NCI-H345 (cell line): Measurements from ENCODE around the gene ETNK2.
A peak's percentile ranks its signal among the peaks of the same experiment; 100 is the strongest.

Source experiments
- DNase-seq: peaks from one replicate; lab custom pipeline; 2025; lab: John Stamatoyannopoulos, UW

Gene ETNK2, protein sequence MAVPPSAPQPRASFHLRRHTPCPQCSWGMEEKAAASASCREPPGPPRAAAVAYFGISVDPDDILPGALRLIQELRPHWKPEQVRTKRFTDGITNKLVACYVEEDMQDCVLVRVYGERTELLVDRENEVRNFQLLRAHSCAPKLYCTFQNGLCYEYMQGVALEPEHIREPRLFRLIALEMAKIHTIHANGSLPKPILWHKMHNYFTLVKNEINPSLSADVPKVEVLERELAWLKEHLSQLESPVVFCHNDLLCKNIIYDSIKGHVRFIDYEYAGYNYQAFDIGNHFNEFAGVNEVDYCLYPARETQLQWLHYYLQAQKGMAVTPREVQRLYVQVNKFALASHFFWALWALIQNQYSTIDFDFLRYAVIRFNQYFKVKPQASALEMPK

DNA sequence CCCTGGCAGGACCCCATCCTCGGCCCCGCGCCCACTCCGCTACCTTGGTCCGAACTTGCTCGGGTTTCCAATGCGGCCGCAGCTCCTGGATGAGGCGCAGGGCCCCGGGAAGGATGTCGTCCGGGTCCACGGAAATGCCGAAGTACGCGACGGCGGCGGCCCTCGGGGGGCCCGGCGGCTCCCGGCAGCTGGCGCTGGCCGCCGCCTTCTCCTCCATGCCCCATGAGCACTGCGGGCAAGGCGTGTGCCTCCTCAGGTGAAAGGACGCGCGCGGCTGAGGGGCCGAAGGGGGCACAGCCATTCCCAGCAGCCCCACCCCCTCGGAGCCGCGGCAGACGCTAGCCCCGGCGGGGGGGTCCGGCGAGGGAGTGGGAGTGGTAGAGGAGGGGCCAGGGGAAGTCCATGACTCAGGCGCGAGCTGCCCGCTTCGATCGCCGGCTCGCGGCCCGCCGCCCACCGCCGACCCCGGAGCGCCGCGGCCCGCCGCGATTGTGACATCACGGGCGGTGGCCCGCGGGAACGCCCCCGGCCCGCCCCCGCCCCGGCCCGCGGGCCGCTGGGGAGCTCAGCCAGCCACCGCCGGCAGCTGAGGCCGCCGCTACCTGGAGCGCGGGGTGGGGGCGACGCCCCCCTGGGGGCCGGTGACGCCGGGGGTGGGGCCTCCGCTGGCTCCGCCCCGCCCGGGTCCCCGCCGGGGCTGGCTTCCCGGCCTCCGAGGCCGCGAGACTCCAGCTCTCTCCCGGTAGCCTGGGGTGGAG is at the start of gene ETNK2:
Gene ETNK2 (minus strand): TSS at position 493 of the 758 bp plus-strand sequence. CDS start 192 bp downstream, at position 301.
- peak; percentile 75 for DNase-seq

DNA sequence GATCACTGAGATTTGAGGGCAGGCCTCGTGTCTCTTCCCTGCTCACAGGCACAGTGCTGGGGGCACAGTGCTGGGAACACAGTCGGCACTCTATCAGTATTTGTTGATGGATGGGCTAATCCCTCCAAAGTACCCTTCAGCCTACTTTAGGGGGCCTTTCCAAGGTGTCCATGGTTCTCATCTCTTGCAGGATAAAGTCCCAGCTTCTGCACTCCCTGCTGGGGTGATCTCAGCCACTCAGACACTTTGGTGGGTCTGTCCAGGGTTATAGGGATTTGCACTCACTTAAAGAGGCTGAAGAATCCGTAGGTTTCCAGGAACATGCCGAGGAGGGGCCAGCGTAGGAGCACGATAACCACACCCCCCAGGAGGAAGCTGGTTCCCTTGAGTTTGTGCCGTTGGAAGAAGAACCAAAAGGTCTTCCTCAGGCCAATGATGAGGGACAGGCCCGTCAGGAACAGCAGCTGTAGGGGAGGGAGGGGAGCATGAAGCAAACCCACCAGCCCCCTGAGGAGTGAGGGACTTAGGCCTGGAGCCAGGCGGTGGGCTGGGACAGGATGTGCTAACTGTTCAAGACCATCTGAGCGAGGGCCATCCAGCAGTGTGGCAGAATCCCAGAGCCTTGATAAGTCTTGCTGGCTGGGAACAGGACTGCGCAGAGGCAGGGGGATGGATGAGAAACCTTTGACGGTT is 49.6 kb upstream of the ETNK2 start:
- DNase-seq, result no peak

DNA sequence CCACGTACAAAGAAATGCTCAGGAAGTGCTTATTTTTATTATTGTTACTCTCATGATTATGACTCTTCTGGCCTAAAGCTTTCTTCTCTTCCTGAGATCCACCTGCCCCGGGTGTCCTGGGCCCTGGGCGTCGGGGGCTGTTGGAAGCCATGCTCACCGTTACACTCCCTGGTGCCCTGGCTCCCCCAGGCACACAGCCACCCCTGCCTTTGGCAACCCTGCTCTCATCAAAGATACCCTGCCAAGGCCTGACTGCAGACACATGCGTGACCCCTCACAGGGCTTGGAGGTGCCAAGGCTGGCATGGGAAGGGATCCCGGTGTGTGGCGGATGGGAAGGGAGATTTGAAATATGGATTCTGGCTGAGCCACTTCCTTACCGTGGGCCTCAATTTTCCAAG is 47.7 kb upstream of the ETNK2 start:
- no peak for DNase-seq

DNA sequence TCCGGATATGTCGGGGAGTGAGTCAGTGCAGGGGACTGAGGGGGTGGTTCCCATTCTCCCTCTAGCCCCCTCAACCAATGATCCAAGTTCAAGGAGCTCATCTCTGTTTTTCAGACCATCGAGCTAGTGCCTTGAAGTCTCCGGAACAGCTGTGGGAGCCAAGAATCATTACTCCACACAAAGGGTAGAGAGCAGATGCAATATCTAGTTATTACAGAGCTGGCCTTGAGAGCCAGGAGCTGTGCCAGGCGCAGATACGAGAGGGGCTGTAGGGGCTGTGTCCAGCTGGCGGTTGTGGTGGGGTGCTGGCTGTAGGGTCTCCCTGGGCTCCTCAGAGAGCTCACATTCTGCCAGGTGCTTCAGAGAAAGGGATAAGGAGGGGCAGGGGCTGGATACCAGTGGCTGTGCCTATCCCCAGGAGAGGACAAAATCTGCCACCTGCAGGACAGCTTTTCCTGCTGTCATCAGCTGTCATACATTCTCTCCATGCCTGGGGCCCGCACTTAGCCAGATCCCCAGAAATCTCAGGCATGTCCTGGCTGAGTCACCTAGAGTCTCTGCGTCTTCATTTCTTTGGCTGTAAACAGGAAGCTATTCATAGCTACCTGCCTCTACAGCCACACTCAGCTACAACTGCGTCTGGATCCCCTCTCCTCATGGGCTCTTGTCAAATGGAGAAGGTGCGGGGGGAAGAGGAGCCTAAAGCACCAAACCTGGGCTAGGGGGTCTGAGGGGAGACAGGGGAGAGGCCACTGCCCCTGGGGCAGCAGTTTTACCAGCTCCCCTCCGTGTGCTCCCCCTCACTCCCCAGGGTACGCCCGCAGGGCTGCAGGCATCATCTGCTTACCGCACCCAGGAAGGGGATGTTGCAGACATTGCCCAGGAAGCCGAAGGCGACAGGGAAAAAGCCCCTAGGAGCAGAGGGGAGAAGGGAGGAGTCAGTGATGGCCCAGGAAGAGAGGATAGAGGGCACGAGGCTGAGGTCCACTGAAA is 46.8 kb upstream of the ETNK2 start:
- DNase-seq, result no peak

DNA sequence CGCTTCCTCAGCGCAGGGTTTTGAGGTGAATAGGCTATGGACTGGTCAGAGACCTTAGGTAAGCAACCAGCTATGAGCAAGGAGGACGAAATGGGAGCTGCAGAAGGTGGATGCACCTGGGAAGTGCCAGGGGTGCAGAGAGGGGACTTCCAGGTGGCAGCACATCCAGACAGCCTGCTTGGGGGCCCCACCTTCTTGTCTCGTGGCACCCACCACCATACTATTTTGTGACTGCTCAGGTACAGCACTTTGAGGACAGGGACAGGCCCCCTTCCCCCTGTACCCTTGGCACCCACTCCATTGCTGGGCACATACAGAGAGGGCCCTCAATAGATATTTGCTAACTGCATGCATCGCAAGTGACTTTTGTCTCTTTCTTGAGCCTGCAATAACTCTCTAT is 45.2 kb upstream of the ETNK2 start:
- no peak for DNase-seq

DNA sequence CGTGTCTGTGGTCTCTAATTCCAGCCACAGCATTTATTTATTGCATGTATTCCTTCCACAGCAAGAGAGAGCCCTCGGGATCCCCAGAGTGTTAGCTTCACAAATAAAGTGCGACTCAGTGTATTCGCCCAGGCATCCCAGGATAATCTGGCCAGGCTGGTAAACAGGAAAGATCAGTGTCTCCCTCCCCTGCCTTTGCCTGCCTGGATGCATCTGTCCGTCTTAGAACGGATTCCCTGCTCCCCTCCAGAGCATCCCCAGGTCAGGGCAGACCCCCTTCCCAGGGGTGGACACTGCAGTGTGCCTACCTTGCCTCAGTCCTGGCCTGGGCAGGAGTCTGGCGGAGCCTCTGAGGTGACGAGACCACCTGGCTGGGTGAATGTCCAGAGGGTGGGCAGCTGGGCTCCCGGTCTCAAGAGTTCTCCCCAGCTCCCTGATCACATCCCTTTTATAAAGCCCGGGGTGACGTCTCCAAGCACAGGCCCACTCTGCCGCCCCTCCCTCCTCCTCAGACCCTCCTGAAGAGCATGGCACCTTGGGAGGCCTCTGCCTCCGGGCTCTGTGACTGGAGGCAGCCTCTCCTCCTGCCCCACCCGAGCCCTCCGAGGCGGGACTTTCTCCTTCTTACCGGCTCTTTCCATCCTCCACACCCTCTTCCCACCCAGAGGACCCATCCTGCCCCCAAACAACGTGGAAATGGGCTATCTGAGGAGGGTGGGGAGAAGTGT is 44.4 kb upstream of the ETNK2 start, which contains the start of gene KISS1:
Gene KISS1 (minus strand): TSS at position 424 of the 728 bp plus-strand sequence. CDS start 3,615 bp downstream, outside the sequence.
- DNase-seq, result no peak

DNA sequence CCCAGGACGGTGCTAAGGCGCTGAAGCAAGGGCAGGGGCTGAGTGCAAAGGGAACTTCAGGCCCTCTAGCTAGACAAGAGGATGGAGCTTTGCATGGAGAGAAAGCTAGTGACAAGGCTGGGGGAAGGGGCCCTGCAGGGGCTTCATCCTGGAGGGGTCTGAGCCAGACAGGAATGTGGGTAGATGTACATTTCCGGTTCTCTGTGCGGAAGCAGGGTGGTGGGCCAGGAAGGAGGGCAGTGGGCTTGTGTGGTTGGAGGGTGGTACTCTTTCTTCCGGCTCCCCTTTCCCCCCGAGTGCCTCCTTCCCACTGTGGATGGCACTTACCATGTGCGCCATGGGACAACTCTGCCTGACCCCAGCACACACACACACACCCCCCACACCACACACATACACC is 42.9 kb upstream of the ETNK2 start:
- DNase-seq, result no peak

DNA sequence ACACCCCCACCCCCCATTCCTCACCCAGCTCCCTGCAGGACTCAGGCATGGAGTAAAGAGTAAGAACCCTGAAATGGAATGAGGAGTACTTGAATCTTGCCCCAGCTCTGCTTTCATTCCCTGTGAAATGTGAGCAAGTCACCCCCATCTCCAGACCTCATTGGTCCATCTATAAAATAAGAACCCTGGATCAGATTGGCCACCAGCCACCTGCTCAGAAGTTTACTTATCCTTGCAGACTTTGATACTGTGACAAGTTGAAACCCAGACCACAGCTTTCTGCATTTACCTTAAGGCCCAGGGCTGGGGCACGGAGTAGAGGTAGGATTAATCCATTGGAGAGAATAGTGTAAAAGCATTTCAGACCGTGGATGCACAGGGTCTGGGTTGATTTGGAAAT is 42.2 kb upstream of the ETNK2 start:
- DNase-seq, result no peak

DNA sequence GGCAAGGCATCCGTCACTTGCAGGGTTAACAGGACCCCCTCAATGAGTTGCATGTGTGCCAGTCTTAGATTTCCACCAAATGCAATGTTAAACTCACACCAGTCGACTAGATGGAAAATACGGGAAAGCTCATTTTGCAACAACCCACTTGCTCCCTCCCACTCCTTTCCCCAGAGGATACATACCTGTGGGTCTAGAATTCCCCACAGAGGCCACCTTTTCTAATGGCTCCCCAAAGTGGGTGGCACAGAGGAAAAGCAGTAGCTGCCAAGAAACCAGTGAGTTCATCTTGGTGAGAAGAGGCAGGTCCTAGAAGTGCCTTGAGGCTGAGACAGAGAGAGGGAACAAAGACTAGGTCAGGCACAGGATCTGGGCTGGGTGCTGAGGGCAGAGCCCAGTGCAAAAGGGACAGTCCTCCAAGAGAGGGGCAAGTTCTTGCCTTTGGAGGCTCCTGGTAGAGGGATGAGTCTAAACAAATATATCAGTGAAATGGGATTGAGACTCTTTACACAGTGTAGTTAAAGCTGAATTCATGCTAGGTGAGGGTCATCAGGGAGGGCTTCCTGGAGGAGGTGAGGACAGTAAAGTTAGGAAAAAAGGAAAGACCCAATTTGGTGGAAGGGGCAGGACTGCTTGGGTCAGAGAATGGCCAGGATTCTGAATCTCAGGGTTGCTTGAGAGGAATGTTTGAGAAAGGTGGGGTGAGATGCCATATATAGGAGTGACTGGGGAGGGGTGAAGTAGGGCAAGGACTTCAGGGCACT is 40.9 kb upstream of the ETNK2 start:
- DNase-seq, result no peak

DNA sequence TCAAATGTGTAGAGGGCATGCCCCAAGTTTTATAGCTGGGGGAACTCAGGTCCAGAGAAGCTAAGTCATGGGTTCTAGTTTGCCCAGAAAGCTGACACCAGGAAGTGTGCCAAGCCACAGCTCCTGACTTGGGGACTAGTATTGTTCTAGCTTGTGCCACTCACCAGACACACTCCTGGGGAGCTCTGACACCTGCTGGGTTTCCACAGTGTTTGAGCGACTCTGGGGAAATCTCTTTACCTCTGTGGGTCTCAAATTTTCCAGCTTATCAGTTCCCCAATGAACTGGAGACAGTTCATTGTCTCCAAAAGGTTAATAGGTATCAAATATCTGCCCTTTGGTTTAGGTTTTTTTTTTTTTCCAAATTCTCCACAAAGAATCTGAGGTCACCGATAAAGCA is 40.2 kb upstream of the ETNK2 start:
- peak; percentile 40 for DNase-seq

DNA sequence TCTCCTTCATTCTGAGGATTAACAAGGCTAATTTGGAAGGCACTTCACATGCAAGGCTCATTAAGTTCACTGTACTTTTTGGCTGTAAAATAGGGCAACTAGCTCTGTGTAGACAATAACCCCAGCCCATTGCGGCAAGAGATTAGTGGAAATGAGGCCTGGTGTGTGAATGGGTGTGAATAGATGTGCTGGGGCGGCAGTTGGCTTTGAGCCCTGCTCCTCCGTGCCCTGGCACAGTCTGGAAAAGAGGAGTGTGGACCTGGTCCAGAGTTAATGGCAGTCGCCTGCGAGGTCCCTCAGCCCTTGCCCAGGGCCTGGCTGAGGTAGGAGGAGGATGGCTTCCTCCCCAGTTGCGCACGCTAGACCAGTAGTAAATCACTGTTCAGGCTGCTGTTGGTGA is 39.6 kb upstream of the ETNK2 start:
- peak; percentile 38 for DNase-seq

DNA sequence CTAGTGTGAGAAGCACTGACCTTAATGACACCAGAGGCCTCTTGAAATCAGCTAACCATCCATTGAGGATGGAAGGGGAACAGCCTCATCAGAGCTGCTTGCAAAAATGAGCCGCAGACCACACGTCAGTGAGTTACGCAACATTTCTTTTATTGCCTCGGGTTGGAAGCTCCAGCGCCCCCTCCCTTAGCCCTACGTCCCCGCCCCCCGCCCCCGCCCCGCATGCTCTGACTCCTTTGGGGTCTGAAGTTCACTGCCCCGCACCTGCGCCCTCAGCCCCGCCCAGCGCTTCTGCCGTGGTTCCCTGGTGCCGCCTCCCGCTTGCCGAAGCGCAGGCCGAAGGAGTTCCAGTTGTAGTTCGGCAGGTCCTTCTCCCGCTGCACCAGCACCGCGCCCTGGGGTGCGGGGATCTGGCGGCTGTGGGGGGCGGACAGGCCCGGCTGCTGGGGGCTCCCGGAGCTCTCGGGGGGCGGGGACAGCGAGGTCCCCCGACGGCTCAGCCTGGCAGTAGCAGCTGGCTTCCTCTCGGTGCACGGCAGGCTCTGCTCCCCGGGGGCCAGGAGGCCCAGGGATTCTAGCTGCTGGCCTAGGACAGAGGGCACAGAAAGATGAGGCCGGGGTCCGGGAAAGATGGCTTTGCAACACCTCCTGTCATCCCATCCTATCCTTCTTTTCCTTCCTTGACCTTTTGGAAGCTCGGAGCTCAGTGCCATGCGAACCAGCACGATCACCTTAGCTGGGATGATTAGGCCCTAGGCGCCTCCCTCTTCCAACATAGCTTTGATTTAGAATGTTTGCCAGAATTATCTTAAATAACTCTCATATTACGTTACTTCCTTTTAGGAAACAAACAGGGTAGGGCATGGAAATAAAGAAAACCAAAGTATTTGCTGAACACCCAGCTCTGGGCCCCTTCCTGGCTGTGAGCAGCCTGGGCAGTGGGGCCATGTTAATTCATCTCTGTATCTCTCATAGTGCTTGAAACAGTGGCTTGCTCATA is 38.7 kb upstream of the ETNK2 start:
- peak; percentile 59 for DNase-seq

DNA sequence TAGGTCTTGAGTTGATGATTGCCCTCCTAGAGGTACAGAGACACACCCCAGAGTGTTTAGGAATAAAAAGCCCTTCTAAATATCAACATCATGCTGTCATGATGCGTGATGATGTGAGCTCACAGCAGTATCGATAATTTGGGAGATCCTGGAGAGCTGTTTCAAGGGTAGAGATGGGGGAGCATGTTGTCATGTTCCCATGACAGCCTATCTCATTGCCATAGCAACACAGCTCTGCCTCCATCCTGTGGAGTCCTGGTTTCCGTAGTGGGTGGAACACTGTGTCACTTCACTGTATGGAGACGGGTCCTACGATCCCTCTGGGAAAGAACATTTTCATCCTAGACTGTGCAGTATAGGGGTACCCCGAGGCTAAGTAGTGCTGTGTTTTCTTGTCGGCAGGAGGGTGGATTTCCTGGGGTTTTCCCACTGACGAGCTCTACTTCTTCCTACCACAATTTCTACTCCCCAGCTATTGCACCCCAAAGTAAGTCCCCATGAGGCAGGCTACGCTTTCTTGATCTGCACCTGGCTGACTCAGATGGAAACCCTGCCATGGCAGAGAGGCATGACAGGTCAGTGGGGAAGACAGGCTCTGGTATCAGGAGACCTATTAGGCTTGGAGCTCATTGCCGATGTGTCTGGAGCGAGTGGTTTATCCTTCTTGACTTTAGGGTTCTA is 37.3 kb upstream of the ETNK2 start:
- DNase-seq, result no peak

DNA sequence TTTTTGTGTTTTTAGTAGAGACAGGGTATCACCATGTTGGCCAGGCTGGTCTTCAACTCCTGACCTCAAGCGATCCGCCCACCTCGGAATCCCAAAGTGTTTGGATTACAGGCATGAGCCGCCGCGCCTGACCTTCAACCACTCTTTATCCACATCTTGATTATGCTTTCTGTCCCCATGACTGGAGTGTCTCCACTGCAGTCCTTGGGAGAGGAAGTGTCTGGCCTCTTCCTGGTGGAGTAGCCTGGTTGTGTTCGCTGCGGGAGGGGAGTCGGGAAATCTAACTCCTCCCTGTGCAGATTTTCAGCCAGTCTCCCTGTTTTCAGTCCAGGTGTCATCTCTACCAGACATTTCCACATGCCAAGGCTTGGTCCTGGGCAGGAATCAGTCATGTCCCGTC is 34.8 kb upstream of the ETNK2 start:
- no peak for DNase-seq

DNA sequence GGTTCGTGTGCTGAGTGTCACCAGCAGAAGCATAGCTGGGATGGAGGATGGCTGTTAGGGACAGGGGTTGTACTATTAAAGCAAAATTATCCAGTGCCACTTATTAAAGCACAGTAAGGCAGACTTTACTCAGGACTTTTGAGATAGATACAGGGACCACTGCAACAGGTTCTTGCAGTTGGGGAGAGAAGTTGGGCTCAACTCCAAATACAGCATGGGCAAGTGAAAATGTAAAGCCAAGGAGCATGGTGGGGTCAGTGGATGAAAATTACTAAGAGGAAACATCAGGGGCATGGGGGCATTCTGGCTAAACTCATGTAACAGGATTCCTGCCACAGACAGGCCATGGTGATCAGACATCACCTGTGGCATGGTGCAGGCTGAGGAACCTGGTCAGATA is 29.3 kb upstream of the ETNK2 start:
- DNase-seq, result no peak

DNA sequence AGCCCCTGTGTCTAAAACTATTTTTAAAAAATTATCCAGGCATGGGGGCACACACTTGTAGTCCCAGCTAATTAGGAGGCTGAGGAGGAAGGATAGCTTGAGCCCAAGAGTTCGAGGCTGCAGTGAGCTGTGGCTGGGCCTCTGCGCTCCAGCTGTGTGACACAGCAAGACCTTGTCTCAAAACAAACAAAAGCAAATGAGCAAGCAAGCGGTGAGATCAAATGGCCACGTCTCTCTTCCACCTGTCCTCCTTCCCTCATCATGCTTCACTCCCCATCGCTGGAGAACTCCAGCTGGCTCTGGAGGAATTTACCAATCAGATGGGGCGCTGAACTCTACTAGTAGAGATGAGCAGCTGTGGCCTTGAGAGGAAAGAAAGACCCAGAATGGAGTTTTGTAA is 28.3 kb upstream of the ETNK2 start:
- no peak for DNase-seq

DNA sequence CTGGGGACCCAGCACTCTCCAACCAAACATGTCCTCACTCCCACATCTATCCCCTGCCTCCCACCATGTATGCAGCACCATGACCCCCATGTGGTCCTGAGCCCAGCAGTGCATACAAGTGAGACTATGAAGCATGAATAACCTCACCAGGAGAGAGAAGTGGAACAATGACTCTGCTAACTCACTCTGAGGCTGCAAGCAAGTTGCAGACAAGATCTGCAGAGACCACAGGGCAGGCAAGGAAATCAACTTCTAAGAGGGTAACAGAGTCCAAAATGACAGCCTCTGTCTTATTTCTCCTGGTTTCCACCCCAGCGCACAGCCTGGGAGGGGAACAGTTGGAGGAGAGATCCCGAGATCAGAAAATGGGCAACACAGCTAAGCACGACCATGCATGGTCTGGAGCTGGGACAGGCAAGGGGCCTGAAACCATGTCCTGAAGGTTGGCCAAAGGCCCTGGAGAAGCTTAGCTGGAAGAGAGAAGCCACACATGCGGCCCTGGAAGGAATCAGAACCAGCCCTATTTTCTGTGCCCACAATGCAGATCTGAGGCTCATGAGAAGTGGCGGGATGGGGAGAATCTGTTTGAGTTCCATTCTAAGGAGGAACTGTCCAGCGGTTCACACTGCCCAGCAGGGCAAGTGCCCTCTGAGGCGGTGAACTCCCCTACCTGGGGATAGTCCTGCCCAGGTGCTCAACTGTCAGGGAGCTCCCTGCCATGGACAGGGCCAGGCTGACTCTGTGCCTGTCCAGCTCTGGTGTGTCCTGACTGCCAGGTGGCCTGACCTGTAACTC is 26.8 kb upstream of the ETNK2 start:
- no peak for DNase-seq
